NK-92 (cell line): ENCODE results near the gene CINP.
"Not testable (repeated sequence)": the region's sequence is repeated elsewhere in the genome, so short reads cannot be mapped to it uniquely, and the experiment has no call there.

Experiments
- DNase-seq: peaks from one replicate; lab custom pipeline; 2025; ENCODE audit not compliant: unreplicated experiment; lab: John Stamatoyannopoulos, UW

Gene CINP

DNA sequence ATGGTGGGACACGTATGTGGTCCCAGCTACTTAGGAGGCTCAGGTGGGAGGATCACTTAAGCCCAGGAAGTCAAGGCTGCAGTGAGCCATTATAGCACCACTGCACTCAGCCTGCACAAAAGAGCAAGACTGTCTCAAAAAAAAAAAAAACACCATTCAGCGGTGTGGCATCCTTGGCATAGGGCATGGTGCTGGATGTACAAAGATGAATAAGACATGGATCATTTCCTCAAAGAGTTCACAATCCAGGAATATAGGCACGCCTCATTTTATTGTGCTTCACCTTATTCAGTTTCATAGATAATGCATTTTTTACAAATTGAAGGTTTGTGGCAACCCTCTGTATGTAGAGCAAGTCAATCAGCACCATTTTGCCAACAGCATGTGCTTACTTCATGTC is 6.4 kb downstream of the CINP start:
- DNase-seq, result no peak

DNA sequence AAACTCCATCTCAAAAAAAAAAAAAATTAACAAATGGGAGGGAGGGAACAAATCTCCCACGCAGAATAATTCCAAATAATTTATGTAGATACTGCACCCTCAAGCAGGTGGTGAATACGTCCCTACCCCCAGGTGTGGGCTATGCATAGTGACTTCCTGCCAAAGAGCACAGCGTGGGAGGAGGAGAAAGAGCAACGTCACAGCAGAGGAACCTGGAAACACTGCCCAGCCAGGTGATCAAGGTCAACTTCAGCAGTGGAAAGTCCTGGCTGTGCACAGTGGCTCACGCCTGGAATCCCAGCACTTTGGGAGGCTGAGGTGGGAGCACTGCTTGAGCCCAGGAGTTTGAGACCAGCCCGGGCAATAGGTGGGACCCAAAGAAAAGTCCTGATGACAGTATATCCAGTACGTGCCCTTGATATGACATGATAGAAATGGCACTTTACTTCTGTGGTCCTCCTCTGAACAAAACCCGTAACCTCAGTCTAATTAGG is 9.5 kb downstream of the CINP start:
- no peak for DNase-seq

DNA sequence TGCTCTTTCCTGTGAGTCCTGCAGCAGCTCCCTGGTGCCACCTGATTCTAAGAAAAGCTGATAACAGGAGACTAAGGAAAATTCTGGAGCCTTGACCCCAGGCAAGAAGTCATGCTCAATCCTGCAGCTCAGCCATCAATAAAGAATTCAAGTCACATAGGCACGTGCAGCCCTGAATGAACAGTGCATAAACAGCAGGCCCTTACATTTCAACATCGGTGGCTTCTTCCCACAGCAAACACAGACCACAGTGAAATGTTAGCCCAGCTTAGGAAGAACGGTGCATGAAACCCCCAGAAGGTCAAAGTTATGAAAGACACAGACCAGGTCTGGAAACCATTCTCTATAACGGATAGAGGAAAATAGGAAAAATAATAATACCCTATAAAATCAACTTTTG is 10.5 kb downstream of the CINP start:
- DNase-seq, result no peak

DNA sequence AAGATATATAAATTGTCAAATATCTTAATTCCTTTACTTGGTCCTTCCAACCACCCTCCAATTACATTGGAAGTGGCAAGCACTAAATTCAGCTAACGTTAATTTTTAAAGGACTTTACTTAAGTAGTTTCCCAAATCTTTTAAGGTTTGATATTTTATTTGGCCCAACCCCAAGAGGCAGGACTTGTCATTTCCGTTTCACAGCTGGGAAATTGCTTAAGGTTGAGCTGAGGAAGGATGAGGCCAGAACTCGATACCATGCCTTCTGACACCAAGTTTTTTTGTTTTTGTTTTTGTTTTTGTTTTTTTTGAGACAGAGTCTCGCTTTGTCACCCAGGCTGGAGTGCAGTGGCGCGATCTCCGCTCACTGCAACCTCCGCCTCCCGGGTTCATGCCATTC is 11.1 kb downstream of the CINP start:
- DNase-seq, result not testable (repeated sequence)

DNA sequence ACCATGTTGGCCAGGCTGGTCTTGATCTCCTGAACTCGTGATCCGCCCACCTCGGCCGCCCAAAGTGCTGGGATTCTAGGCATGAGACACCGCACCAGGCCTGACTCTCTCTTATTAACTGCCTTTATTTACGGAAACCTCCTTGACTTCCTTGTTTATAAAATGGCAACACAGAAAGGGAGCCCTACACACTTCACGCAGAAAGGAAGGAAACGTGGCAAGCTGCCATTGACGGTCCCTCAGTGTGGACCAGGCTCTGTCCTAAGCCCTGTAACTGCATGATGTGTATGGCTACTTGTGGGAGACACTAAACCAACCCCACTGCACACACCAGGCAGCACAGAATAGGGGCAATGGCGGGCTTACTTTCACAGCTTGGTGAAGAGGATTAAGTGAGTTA is 11.7 kb downstream of the CINP start:
- no peak for DNase-seq

DNA sequence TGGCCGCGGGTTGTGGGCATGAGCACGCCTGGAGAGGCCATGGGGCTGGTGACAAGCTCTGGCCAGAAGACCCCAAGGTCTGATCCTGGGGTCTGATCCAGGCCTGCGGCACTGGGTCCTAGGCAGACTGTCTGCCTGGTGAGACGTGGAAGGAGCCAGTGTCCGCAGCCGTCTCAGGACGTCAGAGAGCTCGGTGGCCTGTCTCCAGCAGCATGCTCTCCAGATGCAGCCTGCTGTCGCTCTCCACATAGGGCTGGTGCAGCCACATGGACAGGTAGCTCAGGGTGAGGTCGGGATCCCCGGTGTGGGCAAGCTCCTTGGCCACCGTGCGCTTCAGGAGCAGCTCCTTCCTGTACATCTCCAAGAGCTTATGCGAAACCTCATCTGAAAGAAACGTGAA is 14.3 kb downstream of the CINP start:
- DNase-seq, result no peak

DNA sequence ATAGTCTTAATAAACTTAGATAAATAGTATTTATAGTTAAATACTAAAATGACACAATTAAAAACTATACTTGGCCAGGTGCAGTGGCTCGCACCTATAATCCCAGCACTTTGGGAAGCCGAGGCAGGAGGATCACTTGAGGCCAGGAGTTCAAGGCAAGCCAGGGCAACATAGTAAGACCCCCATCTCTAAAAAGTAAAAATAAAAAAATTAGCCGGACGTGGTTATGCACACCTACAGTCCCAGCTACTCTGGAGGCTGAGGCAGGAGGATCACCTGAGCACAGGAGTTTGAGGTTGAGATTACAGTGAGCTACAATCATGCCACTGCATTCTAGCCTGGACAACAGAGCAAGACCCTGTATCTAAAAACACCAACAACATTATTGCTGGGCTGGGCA is 16.0 kb downstream of the CINP start:
- DNase-seq, result no peak

DNA sequence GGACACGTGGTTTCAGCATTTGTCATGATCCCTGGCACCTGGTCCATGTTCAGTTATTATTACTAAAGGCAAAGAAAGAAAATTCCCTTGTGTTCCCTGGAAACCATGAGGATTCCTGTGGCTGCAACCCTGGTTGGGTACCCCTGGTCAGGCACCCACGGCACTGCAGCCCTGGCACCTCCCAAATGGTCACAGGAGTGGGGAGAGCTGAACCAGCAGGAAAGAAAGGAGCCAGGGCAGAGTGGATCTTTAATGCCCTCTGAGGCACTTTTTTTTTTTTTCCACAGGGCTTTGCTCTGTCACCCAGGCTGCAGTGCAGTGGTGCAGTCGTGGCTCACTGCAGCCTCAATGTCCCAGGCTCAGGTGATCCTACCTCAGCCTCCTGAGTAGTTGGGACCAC is 17.5 kb downstream of the CINP start:
- no peak for DNase-seq

DNA sequence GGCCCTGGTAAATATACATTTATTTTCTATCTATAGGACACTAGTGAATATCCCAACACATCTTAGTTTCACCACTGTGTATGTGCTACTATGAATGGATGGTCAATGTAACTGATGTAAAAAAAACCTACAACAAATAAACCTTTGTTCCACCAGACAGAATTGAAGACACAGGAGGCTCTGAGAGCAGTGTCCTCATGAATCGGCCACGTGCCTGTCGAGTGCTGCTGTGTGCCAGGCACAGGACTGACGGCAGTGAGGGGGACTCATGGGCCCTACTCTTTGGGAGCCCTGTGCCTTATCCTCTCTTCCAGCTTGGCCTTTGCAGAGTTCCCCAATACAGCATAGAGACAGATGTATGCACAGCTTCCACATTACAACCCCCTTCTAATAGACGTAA is 18.2 kb downstream of the CINP start:
- DNase-seq, result no peak

DNA sequence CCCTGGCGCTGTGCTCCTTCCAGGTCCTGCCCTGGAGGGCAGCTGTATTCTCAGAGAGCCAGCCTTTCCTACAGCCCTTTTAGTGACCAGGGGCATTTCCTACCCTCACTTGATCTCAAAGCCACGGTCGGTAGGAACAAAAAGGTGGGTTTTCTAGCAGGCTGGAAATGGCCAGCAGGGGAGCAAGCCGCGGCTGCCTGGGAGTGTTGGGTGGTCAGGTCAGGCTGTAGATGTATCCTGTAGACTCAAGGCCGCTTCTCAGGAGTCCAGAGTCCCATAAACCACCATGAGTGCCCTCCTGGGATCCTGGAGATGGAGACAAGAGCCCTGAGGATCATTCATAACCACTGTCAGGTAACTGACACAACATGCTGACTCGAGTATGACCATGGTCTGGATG is 18.6 kb downstream of the CINP start:
- DNase-seq, result no peak

DNA sequence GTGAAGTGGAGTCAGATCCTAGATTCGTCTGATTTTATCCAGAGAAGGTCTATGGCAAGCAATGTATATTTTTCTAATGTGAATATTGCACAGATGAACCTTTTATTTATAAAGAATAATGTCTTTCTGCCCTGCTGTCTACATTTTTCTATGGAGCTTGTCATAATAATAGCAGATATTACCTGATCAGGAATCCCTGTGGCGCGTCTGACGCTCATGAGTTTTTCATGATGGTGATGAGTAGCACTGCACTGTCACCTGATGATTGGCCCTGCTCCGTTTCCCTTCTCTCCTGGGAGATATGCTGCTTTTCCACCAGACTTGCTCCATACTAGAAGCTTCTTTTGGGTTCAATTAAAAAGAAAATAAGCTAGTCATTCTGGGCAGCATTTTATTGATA is 20.5 kb downstream of the CINP start:
- no peak for DNase-seq

DNA sequence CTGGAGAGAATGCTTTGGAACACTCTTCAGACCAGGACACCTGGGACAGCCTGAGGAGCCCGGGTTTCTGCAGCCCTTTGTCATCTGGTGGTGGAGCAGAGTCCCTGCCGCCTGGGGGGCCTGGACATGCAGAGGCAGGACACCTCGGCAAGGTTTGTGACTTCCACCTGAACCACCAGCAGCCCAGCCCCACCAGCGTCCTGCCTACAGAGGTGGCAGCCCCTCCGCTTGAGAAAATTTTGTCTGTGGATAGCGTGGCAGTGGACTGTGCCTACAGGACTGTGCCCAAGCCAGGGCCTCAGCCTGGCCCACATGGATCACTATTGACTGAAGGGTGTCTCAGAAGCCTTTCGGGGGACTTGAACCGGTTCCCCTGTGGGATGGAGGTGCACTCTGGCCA is 21.1 kb downstream of the CINP start:
- no peak for DNase-seq

DNA sequence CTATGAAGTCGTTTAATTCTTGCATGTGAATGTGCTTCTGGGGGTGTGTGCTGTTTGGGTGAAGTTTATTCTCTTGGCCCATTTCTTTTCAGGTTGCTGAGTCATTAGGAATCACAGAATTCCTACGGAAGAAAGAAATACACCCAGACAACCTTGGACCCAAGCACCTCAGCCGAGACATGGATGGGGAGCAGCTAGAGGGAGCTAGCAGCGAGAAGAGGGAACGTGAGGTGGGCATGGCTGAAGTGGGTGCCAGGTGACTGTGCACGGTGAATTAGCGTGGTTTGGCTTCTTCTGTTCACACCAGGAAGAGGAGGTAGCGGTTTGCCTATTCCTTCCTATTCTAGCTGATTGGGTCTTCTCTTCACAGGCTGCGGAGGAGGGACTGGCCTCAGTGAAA is 24.0 kb downstream of the CINP start:
- DNase-seq, result no peak

DNA sequence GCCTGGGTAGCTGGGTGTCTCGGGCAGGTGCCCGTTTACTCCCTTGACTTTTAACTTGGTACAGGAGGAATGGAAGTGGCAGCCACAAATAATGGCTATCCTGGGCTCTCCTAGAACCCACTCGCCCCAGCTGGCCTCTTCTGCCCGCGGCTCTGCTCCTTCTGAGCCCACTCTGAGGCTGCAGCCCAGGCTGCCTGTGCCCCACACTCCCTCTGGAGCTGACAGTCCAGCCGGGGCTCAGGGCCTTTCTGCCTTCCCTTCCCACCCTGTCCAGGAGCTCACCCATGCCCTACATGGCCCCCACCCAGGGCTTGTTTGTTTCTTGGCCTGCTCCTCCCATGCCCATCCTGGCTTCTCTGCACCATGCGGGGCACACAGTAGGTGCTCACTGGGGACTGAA is 27.5 kb downstream of the CINP start:
- no peak for DNase-seq

DNA sequence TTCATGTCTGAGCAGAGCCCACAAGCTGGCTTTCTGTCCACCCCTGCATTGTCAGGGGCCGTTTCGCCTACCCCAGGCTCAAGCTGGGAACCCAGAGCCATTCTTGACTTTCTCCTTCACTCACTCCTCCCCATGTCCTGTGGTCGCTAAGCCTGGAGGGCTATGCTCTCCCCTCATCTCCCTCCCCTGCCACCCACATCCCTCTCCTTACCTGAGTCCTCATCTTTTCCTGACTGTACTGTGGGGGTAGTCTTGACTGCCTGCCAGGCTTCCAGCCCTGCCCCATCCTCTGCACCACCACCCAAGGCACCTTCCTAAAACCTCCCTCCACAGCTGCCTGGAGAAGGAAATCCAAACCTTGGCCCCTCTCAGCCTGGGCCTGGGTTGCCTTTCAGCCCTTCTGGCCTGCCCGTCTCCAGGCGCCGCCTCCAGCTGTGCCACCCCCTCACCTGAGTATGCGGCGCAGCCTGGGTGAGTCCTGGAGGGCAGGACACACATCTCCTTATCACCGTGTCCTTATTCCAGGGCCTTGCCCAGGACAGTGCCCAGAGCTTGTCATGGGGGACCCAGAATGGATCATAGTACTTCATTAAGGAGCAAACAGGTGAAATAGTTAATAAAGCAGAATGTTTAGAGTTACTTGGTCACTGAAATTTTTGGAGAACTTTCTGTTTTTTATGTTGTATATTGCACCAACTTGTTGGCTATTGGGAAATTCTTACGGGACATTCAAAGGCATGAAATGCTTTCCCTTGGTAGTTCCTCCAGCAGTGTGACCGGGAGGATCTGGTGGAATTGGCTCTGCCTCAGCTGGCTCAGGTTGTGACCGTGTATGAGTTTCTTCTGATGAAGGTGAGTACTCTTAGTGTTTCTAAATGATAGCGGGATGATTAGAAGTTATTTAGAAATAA is 28.6 kb downstream of the CINP start:
- DNase-seq, result no peak

DNA sequence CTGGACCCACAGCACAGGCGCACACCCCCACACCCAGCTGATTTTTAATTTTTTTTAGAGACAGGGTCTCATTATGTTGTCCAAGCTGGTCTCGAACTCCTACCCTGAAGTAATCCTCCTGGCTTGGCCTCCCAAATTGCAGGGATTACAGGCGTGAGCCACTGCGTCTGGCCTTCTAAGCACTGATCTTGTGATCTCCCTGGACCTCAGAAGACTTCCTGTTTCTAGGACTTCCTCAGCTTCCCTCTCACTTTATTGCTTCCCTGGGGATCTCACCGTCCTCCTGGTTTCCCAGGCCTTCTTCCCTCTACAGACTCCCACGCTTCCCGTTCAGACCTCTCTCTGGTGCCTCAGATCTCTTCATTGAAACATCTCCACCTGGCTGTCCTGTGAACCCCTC is 29.3 kb downstream of the CINP start:
- DNase-seq, result no peak

DNA sequence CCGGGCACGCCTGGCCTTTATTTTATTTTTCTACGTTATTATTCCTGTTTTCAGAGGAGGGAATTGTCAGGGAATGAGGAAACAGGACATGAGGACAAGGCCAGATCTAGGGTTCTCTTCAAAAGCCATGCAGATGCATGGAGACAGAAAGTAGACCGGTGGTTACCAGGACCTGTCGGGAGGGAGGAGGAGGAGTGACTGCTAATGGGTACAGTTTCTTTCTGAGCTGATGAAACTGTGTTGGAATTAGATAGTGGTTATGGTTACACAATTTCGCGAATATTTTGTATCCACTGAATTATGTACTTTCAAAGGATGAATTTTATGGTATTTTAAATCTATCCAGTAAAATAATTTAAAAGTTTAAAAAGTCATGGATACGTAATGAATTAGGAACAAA is 31.9 kb downstream of the CINP start:
- no peak for DNase-seq

DNA sequence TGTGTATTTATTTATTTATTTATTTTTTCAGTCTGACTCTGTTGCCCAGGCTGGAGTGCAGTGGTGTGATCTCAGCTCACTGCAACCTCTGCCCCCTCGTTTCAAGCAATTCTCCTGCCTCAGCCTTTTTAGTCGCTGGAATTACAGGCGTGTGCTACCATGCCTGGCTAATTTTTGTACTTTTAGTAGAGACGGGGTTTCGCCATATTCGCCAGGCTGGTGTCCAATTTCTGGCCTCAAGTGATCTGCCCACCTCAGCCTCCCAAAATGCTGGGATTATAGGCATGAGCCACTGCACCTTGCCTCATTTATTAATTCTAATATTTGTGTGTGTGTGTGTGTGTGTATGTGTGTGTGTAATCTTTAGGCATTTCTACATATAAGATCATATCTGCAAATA is 33.3 kb downstream of the CINP start:
- not testable (repeated sequence) for DNase-seq

DNA sequence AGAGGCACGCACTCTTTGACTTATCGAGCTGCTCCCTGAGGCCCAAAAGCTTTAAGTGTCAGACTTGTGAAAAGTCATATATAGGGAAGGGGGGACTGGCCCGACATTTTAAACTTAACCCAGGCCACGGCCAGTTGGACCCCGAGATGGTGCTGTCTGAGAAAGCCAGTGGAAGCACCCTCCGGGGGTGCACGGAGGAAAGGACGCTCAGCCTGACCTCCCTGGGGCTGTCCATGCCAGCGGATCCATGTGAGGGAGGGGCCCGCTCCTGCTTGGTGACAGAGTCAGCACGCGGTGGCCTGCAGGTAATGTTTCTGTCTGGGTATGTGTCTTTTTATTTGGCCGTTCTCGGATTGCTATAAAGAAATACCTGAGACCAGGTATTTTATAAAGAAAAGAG is 36.1 kb downstream of the CINP start:
- no peak for DNase-seq

DNA sequence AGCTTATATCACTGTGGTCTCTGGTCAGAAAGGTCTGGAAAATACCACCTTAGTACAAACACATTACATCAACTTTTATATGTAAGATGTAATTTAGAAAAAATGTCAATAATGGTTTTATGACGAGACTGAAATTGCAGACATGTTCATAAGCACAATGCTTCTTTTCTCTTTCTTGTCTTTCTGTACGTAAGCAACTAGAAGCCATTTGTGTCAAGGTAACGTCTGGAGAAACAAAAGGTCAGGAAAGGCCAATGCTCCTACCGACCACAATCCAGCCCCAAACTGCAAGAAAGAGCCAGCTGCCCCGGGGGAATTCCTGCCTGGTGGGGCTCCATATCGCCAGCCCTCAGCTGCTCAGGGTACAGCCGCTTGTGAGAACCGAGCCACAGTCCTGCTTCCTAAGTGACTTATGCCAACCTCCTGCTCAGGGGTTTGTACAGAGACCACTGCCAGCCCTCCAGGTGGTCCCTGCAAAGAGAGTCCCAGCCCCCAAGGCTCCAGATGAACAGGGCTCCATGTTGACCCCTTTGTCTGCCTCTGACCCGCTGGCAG is 36.8 kb downstream of the CINP start:
- DNase-seq, result no peak

DNA sequence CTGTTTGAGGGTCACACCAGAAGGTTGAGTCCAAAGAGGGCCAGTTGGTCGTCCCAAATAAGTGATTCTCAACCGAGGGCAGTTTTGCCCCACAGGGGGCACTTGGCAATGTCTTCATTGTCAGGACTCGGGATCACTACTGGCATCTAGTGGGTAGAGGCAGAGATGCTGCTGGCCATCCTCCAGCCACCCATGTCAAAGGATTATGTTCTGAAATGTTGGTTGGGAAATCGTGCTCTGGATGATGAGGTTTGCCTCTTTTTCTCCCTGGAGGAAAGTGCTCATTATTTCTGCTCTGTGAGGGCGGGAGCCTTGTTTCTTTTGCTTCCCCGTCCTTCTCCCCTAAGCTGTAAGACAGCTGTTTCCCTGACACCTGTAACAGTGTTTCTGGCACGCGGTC is 39.6 kb downstream of the CINP start:
- no peak for DNase-seq
